B cell (primary cell): ENCODE data around the gene TOLLIP.

Experiments
- CTCF ChIP-seq: fragments of 200-600 bp; IDR thresholded peaks from one replicate; pipeline ENCODE4 v1.8.0; 2022; ENCODE audit warnings: antibody characterized with exemption, mild to moderate bottlenecking
- EZH2 ChIP-seq: IDR thresholded peaks from 2 replicates; pipeline ENCODE4 v1.6.1; 2012; ENCODE audit warnings: borderline replicate concordance, low read depth, mild to moderate bottlenecking, moderate library complexity, low read length; ENCODE audit not compliant: insufficient read depth, poor library complexity, severe bottlenecking

- TF ChIP-seq CTCF: no peak
- TF ChIP-seq EZH2: no peak
Observed at GRCh38 chr11:1327064-1327460, 17.6 kb upstream of the TOLLIP start.
